Small intestine (tissue), 7 donors: Measurements from ENCODE around the gene IMP3. TPM values are rescaled to one million over a fixed set of nuclear protein-coding genes. Genes with fewer than 3 reads are reported as not detected.

ENCODE experiments used
- DNase-seq, 2 donors: peaks; one replicate each; pipeline versions ENCODE4 v3.0.0 to v3.0.0-alpha.2; 2013
- FAIRE-seq: peaks from 2 replicates; lab custom pipeline; 2012; peaks lifted over from hg19 to GRCh38; lab: Jason Lieb, UNC
- H3K27ac ChIP-seq, 3 donors: one replicate each; pipeline ENCODE4 v1.5.1; 2013; ENCODE audit warnings: low read length in 2 of 3, mild to moderate bottlenecking in 2 of 3, control low read depth in 1 of 3, inconsistent platforms in 1 of 3, low read depth in 1 of 3, moderate library complexity in 1 of 3
- H3K27me3 ChIP-seq, 3 donors: one replicate each; pipeline ENCODE4 v1.6.1; 2013; ENCODE audit warnings: low read length in 3 of 3, inconsistent platforms in 1 of 3; ENCODE audit not compliant: control insufficient read depth in 3 of 3, insufficient read depth in 3 of 3
- H3K36me3 ChIP-seq, 3 donors: one replicate each; pipeline ENCODE4 v1.6.1; 2013; ENCODE audit warnings: low read length in 3 of 3, inconsistent platforms in 1 of 3, low read depth in 1 of 3, mild to moderate bottlenecking in 1 of 3, moderate library complexity in 1 of 3; ENCODE audit not compliant: control insufficient read depth in 3 of 3, insufficient read depth in 2 of 3
- H3K4me1 ChIP-seq, 3 donors: one replicate each; pipeline ENCODE4 v1.6.1; 2013; ENCODE audit warnings: low read length in 2 of 3, inconsistent platforms in 1 of 3, low read depth in 1 of 3, mild to moderate bottlenecking in 1 of 3, moderate library complexity in 1 of 3; ENCODE audit not compliant: control insufficient read depth in 3 of 3, insufficient read depth in 2 of 3
- H3K4me3 ChIP-seq, 3 donors: one replicate each; pipeline ENCODE4 v1.5.1; 2013; ENCODE audit warnings: low read length in 3 of 3, control low read depth in 1 of 3, inconsistent platforms in 1 of 3, low read depth in 1 of 3, mild to moderate bottlenecking in 1 of 3, moderate library complexity in 1 of 3
- H3K9me3 ChIP-seq, 2 donors: one replicate each; pipeline ENCODE4 v1.6.1; 2013; ENCODE audit warnings: low read depth in 1 of 2, low read length in 1 of 2; ENCODE audit not compliant: control insufficient read depth in 2 of 2, insufficient read depth in 1 of 2
- WGBS, 3 donors: extraction: QIAGEN DNeasy Blood & Tissue Kit; methylation state at CpG; one replicate each; pipeline ENCODE4 v1.1.7; 2013; 5-methylcytosine and 5-hydroxymethylcytosine counted together
- polyA plus RNA-seq, 4 donors: library from polyadenylated mRNA; stranded (reverse) in 3 of 4; unstranded in 1 of 4; fragments of 200-250 nt in 3 of 4; fragments of 120-200 nt in 1 of 4; gene quantifications; one replicate each; pipeline versions ENCODE4 v1.2.1 to v1.2.3, GENCODE V29; 2013
- donor health status: healthy with polysubstance abuse.
- donor health status: control.
- donor health status: control.
- donor health status: Bipolar disorder and iron deficiency.
- donor health status: healthy.

Gene IMP3
- polyA plus RNA-seq, 4 donors, result 76.2 to 139 (median 93.2) TPM

DNA sequence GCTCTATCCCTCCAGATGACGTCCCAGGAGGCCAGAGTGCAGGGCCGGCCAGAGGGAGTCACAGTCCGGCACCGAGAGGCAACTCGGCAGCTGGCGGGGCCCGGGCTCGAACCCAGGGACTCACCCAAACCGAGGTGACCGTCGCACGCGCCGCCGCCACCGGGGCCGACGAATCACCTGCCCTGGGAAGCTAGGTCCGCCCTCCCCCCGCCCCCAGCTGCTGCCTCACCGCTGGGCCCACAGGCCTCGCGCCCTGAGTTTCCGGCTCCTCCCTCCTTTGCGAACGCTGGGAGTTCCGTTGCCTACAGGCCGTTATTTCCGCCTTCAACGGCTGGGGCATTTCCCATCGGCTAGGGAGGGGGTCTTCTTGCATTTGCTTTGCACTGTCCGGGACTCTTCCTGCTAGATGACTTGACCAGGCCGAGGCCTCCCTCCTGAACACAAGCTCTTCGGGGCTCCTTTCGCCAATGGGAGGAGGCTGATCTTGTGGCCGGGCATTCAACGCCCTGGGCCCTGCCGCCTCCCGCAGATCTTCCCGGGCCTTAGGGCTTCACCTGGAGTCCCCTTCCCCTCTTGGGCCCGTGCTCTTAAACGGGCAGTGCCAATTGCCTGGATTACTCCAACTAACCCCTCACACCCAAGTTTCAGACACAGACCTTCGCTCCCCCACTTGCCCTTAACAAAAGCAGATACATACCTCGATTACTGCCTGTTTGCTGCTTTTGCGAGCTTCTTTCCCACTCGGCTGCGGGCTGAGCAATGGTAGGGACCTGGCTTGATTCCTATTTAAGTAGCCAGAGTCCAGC lies 14.3 kb downstream of the IMP3 start, which contains the start of gene SNUPN:
Gene SNUPN (minus strand): TSS at position 184 of the 806 bp plus-strand sequence. CDS start 4,674 bp downstream, outside the sequence.
- DNase-seq, result peak; percentile 97 to 98
- Histone ChIP-seq H3K4me1 (peaks cover 0 to 7% (median 0%) of the 10 kb centered on the region in 3 donors), H3K9me3 (no peaks in the 10 kb centered on the region), H3K27me3 (no peaks in the 10 kb centered on the region), H3K36me3 (peaks cover 0 to 1% (median 0%) of the 10 kb centered on the region in 3 donors), H3K4me3 (peak within 1 kb of the TSS; percentile 61 to 100 (median 91)), H3K27ac (peak within 1 kb of the TSS; percentile 93 to 98 (median 94))
- WGBS, 3 donors, result 1 to 2% (median 2%) methylated on average over 42 to 47 of the region's 47 CpGs
- no peak for FAIRE-seq

GRCh38 chr15:75622505-75622904 lies 17.5 kb downstream of the IMP3 start:
- peak overlapping the region in 1 of 3 donors; percentile 24 for H3K27ac ChIP-seq
- no peak overlapping the region for H3K4me3 ChIP-seq
- peaks cover 0 to 7% (median 0%) of the 10 kb centered on the region in 3 donors for H3K4me1 ChIP-seq
- FAIRE-seq (no peak), DNase-seq (no peak)
- WGBS, 3 donors, result 69 to 75% (median 70%) methylated on average over 2 of the region's 2 CpGs
- no peaks in the 10 kb centered on the region for H3K9me3 ChIP-seq
- peaks cover under 1 to 24% (median 10%) of the 10 kb centered on the region in 3 donors for H3K36me3 ChIP-seq
- no peaks in the 10 kb centered on the region for H3K27me3 ChIP-seq

GRCh38 chr15:75620841-75621391 lies 19.1 kb downstream of the IMP3 start:
- H3K9me3 ChIP-seq, result no peaks in the 10 kb centered on the region
- no peak for FAIRE-seq
- H3K4me3 ChIP-seq, result no peak overlapping the region
- H3K27me3 ChIP-seq, result no peaks in the 10 kb centered on the region
- H3K36me3 ChIP-seq, result peaks cover 7 to 37% (median 18%) of the 10 kb centered on the region in 3 donors
- DNase-seq, result peak in 1 of 2 donors; percentile 37
- WGBS, 3 donors, result 51 to 60% (median 59%) methylated on average over 7 of the region's 7 CpGs
- peaks cover 0 to under 1% (median 0%) of the 10 kb centered on the region in 3 donors for H3K4me1 ChIP-seq
- H3K27ac ChIP-seq, result peak overlapping the region in 2 of 3 donors; percentile 13 to 78

- H3K9me3 ChIP-seq, result no peaks in the 10 kb centered on the region
- no peaks in the 10 kb centered on the region for H3K4me1 ChIP-seq
- H3K27me3 ChIP-seq, result no peaks in the 10 kb centered on the region
- peaks cover 7 to 39% (median 20%) of the 10 kb centered on the region in 3 donors for H3K36me3 ChIP-seq
- H3K27ac ChIP-seq, result peak overlapping the region in 1 of 3 donors; percentile 56
- no peak for DNase-seq
- H3K4me3 ChIP-seq, result no peak overlapping the region
- no peak for FAIRE-seq
- 34 to 60% (median 58%) methylated on average over 4 of the region's 4 CpGs for WGBS, 3 donors
These were observed 19.8 kb downstream of the IMP3 start for GRCh38 chr15:75620058-75620820.

GRCh38 chr15:75616766-75617165 lies 23.3 kb downstream of the IMP3 start:
- no peak for DNase-seq
- no peak for FAIRE-seq
- Histone ChIP-seq H3K4me1 (no peaks in the 10 kb centered on the region), H3K9me3 (no peaks in the 10 kb centered on the region), H3K36me3 (peaks cover 7 to 53% (median 25%) of the 10 kb centered on the region in 3 donors), H3K27ac (no peak overlapping the region), H3K4me3 (no peak overlapping the region), H3K27me3 (no peaks in the 10 kb centered on the region)

DNA sequence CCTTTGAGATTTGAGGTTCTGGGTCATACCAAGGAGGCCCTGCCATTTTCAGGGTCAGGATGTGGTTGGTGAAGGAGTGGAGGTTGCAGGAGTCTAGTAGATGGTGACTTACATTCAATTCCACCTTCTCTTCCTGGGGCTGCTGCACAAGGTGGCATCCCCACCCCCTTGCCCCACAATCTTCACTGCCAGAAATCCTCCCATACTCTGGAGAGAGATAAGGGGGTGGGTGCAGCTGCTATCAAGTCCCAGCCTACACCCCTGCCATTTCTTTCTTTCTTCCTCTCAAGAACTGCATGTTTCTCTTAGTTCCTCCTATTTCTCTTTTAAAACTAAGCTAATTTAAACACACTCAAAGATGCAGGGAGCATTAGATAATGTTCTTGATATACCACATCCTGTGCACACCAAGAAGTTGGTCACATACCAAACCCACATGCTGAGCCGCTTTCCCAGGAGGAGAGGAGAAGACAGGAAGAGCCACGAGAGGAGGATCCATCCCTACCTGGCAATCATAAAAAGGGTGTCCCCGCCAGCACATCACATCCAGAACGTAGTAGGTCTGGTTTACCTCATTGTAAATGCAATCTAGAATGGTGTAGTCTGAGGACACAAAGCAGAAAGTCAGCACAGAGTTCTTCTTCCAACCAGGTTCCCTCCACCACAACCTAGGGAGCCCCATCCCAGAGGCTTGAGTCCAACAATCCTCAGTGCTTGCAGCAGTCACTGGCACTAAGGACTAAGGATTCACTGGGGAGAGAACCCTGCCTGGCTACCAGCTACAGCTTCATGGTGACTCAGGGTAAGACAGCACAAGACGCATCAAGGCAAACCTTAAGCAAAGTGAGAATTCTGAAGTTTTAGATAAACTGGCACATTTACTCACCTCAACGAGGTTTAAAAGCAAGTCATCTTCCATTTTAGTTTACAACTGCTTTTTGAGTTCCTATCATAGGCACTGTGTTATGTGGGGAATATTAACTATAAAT lies 33.0 kb downstream of the IMP3 start:
- WGBS, 3 donors, result 69 to 78% (median 71%) methylated on average over 6 of the region's 6 CpGs
- no peak for FAIRE-seq
- H3K4me1 ChIP-seq, result no peaks in the 10 kb centered on the region
- no peak overlapping the region for H3K4me3 ChIP-seq
- H3K27me3 ChIP-seq, result no peaks in the 10 kb centered on the region
- peaks cover 9 to 53% (median 15%) of the 10 kb centered on the region in 3 donors for H3K36me3 ChIP-seq
- peak in 1 of 2 donors; percentile 56 for DNase-seq
- peak overlapping the region in 1 of 3 donors; percentile 9 for H3K27ac ChIP-seq
- no peaks in the 10 kb centered on the region for H3K9me3 ChIP-seq

DNA sequence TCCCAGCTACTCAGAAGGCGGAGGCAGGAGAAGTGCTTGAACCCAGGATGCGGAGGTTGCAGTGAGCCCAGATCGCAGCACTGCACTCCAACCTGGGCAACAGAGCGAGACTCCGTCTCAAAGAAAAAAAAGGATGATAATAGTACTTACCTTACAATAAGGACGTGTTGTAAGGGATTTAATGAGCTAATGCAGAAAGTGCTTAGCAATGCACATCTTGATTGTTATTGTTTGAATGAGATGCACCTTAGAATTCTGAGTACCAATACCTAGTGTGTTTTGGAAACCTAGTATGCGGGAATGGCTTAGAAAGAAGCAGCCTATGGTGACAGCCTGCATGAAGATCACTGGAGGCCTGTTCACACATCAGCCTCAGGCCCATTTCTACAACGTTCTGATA lies 34.0 kb downstream of the IMP3 start:
- H3K4me1 ChIP-seq, result no peaks in the 10 kb centered on the region
- no peak overlapping the region for H3K4me3 ChIP-seq
- DNase-seq, result no peak
- no peak for FAIRE-seq
- H3K27ac ChIP-seq, result peak overlapping the region in 2 of 3 donors; percentile 9 to 52
- no peaks in the 10 kb centered on the region for H3K27me3 ChIP-seq
- no peaks in the 10 kb centered on the region for H3K9me3 ChIP-seq
- H3K36me3 ChIP-seq, result peaks cover 7 to 46% (median 15%) of the 10 kb centered on the region in 3 donors
- WGBS, 3 donors, result 92 to 94% (median 93%) methylated on average over 8 of the region's 8 CpGs
